GM18868 (cell line): ENCODE results near the gene FLNA.

Experiments used
- ATAC-seq: cut with Tn5 transposase; IDR thresholded peaks from one replicate; pipeline ENCODE4 v1.9.1; 2021; ENCODE audit warnings: mild to moderate bottlenecking, moderate library complexity; ENCODE audit not compliant: unreplicated experiment

Gene FLNA

GRCh38 chrX:154360155-154360713 is 14.2 kb downstream of the FLNA start:
- no peak for ATAC-seq

DNA sequence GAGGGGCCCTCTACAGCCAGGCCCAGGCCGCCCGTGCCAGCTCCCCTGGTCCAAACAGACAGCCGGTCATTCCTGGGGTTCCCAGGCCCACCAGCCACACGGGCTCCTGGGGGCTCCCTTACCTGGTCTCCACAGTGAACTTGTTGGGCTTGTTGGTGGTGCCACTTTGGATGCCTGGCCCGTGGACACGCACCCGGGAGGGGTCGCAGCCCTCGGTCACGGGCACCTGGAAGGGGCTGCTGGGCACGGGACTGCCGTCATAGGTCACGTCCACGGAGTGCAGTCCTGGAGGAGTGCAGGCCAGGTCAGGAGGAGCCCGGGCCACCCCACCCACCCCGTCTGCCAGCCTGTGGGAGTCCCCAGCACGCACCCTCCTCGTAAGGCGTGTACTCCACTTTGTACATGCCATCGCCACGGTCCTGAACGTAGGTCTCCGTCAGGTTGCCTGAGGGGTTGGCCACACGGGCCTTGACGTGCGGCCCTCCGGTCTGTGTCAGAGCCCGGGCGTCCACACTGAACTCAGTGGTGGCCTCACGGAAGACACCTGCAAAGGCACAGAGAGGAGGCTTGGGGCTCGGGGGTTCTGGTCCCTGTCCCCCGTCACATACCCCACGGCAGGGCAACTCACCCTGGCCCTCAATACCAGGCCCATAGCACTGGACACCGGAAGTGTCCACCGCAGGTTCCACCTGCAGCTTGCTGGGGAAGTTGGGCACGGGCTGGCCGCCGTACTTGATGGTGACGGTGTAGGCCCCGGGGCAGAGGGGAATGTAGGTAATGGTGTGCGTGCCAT is 14.9 kb downstream of the FLNA start:
- ATAC-seq = no peak

- ATAC-seq = no peak
Observed at GRCh38 chrX:154358829-154359228, 15.6 kb downstream of the FLNA start.

- ATAC-seq = no peak
Observed at GRCh38 chrX:154358011-154358410, 16.4 kb downstream of the FLNA start.

DNA sequence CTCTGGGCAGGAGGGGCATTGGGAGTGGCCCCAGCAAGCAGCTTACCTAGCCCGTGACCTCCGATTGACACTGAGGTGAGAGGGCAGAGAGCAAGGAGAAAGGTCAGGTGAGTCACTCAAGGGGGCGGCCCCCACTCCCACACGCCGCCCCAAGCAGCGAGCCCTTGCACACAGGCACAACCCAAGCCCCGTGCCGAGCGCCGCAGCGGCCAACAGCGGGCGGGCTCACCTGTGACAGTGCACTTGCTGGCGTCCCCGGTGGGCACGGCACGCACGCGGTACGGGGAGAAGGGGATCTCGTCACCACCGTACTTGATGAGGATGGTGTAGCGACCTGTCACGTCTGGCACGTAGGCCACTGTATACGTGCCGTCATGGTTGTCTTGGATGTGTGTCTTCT is 17.2 kb downstream of the FLNA start:
- no peak for ATAC-seq

GRCh38 chrX:154356596-154356995 is 17.8 kb downstream of the FLNA start:
- ATAC-seq = no peak

GRCh38 chrX:154355776-154356140 is 18.7 kb downstream of the FLNA start:
- ATAC-seq = no peak

- ATAC-seq = no peak
Observed at GRCh38 chrX:154355094-154355775, 19.2 kb downstream of the FLNA start.

DNA sequence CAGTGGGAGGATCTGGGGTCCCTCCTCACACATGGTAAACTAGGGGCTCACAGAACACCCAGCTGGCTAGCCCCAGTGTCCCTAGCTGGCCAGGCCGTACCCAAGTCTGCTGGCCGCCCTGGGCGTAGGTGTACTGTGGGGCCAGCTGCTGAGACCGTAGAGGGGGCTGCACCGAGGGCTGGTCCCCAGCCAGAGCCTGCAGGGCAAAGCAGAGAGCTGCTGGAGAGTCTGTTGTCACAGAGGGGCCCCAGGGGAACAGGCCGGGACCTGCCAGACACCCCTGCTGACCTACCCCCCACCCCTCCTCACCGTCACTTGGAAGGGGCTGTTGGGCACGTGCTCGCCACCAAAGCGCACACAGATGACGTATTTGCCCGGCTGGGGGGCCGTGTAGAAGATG is 19.9 kb downstream of the FLNA start:
- ATAC-seq = no peak

- ATAC-seq = no peak
Observed at GRCh38 chrX:154354013-154354412, 20.4 kb downstream of the FLNA start.

DNA sequence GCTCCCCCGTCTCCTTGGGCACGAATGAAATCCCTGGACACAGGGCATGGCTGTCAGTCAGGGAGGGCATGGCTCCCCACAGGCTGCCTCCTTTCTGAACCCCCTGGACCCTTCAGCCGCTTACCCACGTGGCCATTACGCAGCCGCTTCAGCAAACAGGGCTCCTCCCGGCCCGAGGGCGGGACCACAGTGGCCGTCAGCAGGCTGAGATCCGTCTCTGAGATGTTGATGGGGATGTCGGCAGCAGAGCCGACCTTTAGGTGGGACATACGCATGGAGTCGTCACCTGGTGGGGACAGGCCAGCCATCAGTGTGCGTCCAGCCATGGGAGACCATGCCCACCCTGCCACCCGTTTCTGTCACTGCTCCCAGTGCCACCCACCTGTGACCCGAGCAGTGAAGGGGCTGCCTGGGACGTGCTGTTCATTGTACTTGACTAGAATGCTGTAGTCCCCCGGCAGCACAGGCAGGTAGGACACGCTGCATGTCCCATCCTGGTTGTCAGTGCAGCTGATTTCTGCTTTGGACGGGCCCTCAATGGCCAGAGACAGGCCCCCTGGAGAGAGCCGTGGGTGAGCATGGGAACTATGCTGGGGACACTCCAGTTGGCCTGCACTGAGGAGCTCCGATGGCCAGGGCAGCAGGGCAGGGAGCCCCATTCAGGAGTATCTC is 21.1 kb downstream of the FLNA start:
- no peak for ATAC-seq

- ATAC-seq = no peak
Observed at GRCh38 chrX:154352466-154352865, 22.0 kb downstream of the FLNA start.

- ATAC-seq = no peak
Observed at GRCh38 chrX:154352012-154352401, 22.4 kb downstream of the FLNA start.

- ATAC-seq = no peak
Observed at GRCh38 chrX:154351183-154352011, 23.0 kb downstream of the FLNA start.

DNA sequence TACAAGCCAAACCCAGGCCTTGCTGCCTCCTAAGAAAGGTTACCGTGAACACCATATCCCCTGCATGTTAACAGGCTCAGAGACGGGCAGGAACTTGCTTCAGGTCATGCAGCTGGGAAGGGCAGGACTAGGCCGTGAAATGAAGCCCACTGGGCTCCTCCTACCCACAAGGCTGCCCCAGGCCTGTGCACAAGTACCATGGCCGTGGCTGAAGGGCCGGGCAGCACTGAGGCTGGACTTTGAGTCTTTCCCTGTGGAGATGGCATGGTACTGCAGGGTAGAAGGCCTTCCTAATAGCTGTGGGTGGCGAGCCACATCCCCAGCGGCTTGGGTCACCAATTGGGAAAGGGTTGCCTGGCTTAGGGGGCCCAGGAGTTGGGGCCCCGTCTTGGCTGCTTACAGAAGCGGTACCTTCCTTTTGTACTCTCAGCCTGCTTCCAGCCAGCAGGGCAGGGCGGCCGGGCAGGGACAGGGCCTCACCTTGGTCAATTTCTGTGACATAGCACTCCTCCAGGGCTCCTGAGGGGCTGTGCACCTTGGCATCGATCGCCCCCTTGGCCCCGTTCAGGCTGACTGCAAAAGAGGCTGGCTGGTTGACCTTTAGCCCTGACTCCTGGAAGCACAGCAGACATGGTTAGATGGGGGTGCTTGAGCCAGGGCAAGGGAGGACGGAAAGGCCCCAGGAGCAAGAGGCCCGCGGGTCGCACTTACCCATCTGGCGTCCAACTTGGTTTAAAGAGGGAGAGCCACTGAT is 23.8 kb downstream of the FLNA start:
- ATAC-seq = no peak

GRCh38 chrX:154349979-154350378 is 24.5 kb downstream of the FLNA start:
- ATAC-seq = no peak

GRCh38 chrX:154349359-154349935 is 25.0 kb downstream of the FLNA start:
- ATAC-seq = no peak

DNA sequence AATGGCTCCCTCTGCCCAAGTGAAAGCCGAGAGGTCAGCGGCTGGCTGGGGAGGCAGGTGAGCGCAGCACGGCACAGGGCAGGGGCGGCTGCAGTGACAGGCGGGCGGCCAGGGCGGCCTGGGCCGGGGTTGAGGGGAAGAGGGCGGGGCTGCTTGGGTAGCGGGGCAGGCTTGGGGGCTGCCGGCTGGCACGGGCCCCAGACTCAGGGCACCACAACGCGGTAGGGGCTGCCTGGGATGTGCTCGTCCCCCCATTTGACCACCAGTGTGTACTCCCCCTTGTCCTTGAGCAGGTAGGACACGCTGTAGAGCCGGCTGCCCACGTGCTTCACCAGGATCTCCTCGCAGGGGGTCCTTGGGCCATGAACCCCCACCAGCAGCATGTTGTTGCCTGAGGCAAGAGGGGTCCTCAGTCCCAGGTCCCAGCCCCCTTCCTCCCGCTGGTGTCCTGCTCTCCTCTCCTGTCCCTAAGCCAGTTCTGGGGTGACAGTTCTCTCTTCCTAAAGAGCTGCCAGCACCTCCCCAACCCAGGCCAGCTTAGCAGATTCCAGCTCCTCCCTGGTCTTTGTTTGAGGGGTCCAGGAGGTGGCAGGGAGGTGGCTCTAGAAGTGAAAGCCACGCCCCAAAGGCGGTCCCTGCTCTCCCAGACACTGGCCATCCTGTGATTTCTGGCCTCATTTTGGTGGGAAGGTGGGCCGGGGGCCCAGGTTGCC is 25.6 kb downstream of the FLNA start:
- no peak for ATAC-seq

DNA sequence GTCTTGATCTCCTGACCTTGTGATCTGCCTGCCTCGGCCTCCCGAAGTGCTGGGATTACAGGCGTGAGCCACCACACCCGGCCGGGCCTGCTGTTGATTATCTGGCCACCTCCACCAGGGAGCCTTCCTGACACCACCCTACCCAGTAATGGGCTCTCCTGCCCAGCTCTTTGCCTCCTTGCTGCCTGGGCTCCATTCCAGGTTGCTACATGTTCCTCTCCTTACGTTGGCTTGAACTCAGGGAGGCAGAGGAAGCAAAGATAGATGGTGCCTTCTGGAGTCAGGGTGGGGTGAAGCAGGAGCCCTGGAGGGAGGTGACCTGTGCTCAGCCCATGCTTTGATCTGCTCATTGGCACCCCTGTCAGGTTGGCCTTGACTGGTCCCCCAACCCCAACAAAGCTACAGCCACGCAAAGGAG is 26.3 kb downstream of the FLNA start:
- no peak for ATAC-seq
